Progenitor cell of endocrine pancreas (in vitro differentiated cells): ENCODE data around the gene GAS7. TPM values are rescaled to one million over a fixed set of nuclear protein-coding genes. Genes with fewer than 3 reads are reported as not detected.

ENCODE experiments used
- DNase-seq: peaks from one replicate; pipeline ENCODE4 v3.0.0; 2021; ENCODE audit warnings: low spot score; ENCODE audit not compliant: unreplicated experiment
- H3K27ac Mint-ChIP-seq: 2 replicates; pipeline ENCODE4 v1.8.0; 2021; ENCODE audit warnings: mild to moderate bottlenecking, moderate library complexity, mixed read lengths
- H3K27me3 Mint-ChIP-seq: 2 replicates; pipeline ENCODE4 v1.8.0; 2021; ENCODE audit warnings: mixed read lengths
- H3K36me3 Mint-ChIP-seq: 2 replicates; pipeline ENCODE4 v1.8.0; 2022; ENCODE audit warnings: mixed read lengths; ENCODE audit not compliant: insufficient read depth
- H3K4me1 Mint-ChIP-seq: 2 replicates; pipeline ENCODE4 v1.8.0; 2021; ENCODE audit warnings: low read depth, mixed read lengths
- H3K4me3 Mint-ChIP-seq: 2 replicates; pipeline ENCODE4 v1.8.0; 2021; ENCODE audit warnings: low read depth, mild to moderate bottlenecking, moderate library complexity, mixed read lengths
- H3K9me3 Mint-ChIP-seq: 2 replicates; pipeline ENCODE4 v1.8.0; 2021; ENCODE audit warnings: low read depth, mixed read lengths
- total RNA-seq: library from RNA; stranded (reverse); gene quantifications from 2 replicates; pipeline ENCODE4 v1.2.1, GENCODE V29; 2021
- TF ChIP-seq, protein P1 (sequence below): fragments of 200-600 bp; sonication (generic); IDR thresholded peaks from one replicate; pipeline ENCODE4 v1.5.0; 2021; ENCODE audit warnings: antibody characterized with exemption, mild to moderate bottlenecking; ENCODE audit not compliant: unreplicated experiment

GAS7 gene
- total RNA-seq, 1 donor from 2014 or later = 3.4 TPM

DNA sequence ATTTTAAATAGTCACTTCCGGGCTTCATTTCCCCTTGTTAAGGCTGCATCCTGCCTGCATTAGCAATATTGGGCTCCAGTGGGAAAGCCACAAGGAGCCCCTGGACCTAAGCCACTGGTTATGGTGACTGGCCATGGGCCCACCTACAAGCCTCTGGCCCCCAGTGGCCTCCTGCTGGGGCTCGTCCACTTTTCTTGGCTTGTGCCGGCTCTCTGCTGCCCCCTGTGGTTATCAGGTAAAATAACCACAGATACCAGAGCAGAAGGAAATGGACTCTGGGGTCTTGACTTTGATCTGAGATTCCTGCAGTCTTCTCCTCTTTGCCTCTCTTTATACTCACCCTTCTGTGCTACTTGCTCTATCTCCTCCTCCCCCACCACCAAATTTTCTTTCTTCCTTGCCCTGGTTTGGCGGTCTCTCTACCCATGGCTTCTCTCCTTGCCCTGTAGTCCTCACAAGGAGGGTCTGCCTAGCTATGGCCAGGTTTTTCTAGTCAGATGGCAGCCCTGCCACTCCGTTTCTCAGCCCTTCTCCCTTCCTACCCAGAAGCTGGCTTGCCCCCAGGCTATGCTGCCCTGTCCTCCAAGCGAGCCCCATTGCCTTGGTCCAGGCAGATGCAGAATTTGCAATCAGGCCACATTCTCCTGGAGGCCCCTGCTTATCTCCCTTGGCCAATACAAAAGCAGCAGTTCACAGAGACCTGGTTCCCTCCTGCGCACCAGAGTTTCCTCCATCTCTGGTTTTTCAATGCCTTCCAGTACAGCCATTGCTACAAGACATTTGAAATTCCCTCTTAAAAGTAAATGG, 210.4 kb downstream of the GAS7 start:
- TF ChIP-seq, protein P1, sequence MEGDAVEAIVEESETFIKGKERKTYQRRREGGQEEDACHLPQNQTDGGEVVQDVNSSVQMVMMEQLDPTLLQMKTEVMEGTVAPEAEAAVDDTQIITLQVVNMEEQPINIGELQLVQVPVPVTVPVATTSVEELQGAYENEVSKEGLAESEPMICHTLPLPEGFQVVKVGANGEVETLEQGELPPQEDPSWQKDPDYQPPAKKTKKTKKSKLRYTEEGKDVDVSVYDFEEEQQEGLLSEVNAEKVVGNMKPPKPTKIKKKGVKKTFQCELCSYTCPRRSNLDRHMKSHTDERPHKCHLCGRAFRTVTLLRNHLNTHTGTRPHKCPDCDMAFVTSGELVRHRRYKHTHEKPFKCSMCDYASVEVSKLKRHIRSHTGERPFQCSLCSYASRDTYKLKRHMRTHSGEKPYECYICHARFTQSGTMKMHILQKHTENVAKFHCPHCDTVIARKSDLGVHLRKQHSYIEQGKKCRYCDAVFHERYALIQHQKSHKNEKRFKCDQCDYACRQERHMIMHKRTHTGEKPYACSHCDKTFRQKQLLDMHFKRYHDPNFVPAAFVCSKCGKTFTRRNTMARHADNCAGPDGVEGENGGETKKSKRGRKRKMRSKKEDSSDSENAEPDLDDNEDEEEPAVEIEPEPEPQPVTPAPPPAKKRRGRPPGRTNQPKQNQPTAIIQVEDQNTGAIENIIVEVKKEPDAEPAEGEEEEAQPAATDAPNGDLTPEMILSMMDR = peak; percentile 84
- peak; percentile 32 for DNase-seq
- H3K9me3 Mint-ChIP-seq = peaks cover 3% of the 10 kb centered on the region
- H3K27ac Mint-ChIP-seq = no peak overlapping the region
- no peaks in the 10 kb centered on the region for H3K4me1 Mint-ChIP-seq
- no peaks in the 10 kb centered on the region for H3K27me3 Mint-ChIP-seq
- H3K36me3 Mint-ChIP-seq = no peaks in the 10 kb centered on the region
- no peak overlapping the region for H3K4me3 Mint-ChIP-seq

DNA sequence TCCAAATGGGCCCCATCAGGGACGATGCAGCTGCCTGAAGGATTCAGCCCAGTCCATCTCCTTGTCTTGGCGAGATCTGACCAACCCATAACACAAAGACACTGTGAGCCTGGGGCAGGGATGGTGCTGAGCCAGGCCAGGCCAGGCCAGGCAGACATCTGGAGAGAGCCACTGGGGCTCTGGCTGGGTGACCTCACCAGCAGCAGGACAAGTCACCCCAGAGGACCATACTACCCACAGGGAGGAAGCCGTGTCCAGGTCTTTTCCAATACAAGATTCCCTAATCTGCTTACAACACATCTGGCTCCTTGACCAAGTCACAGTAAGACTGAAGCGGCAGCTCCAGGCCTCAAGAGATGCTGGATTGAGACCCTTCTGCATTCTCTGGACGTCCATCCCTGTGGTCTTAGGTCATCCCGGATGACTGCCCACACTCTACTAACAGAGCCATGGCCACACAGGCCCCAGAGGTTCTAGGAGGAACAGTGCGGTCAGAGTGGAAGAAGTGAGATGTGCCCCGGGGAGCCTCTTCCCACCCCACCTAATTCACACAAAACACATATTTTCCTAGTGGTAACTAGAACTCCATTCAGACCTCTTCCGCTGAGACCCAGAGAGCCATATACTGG, 211.5 kb downstream of the GAS7 start:
- no peak overlapping the region for H3K4me3 Mint-ChIP-seq
- H3K4me1 Mint-ChIP-seq = no peaks in the 10 kb centered on the region
- H3K27ac Mint-ChIP-seq = no peak overlapping the region
- no peak for DNase-seq
- peaks cover 3% of the 10 kb centered on the region for H3K27me3 Mint-ChIP-seq
- TF ChIP-seq, protein P1 = no peak
- H3K36me3 Mint-ChIP-seq = no peaks in the 10 kb centered on the region
- H3K9me3 Mint-ChIP-seq = peaks cover 3% of the 10 kb centered on the region

DNA sequence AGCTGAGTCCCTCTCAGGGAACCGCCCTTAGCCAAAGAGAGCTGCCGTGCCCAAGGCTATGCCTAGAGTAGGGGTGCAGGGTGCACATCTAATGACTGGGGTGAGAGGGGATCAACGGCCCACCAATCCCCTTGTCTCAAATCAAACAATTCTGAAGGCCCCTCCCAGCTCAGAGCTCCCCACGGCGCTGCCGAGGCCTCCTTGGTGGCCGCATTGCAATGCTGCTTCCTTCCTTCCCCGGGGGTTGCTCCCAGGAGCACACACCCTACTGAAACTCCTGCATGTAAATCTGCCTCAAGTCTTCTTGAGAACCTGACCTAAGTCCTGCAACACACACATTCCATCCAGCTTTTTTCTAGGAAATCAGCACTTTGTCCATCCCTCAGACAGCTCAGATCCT, 212.8 kb downstream of the GAS7 start:
- peaks cover 3% of the 10 kb centered on the region for H3K27me3 Mint-ChIP-seq
- H3K4me3 Mint-ChIP-seq = no peak overlapping the region
- H3K4me1 Mint-ChIP-seq = no peaks in the 10 kb centered on the region
- no peaks in the 10 kb centered on the region for H3K36me3 Mint-ChIP-seq
- H3K9me3 Mint-ChIP-seq = peaks cover 3% of the 10 kb centered on the region
- no peak for DNase-seq
- TF ChIP-seq, protein P1 = no peak
- no peak overlapping the region for H3K27ac Mint-ChIP-seq

DNA sequence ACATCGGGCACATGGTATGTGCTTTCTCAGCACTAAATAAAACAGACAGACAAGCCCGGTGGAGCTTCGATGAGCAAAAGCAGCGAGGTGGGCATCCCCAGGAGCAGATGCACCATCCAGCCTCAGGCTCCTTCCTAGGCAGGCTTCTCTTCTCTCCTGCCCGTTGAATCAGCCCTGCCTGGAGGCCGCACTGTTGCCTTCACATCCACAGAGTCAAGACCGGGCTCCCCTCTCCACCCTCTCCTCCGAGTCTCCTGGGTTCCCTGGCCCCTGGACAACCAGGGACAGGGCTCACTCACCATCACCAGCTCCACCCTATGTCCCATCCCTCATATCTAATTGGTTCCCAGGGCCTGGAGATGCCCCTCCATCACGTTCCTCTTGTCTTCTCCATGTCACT, 213.6 kb downstream of the GAS7 start:
- TF ChIP-seq, protein P1 = no peak
- Mint-ChIP-seq H3K36me3 (no peaks in the 10 kb centered on the region), H3K4me3 (no peak overlapping the region), H3K27me3 (peaks cover 3% of the 10 kb centered on the region), H3K9me3 (peaks cover 3% of the 10 kb centered on the region), H3K27ac (no peak overlapping the region), H3K4me1 (no peaks in the 10 kb centered on the region)
- no peak for DNase-seq

DNA sequence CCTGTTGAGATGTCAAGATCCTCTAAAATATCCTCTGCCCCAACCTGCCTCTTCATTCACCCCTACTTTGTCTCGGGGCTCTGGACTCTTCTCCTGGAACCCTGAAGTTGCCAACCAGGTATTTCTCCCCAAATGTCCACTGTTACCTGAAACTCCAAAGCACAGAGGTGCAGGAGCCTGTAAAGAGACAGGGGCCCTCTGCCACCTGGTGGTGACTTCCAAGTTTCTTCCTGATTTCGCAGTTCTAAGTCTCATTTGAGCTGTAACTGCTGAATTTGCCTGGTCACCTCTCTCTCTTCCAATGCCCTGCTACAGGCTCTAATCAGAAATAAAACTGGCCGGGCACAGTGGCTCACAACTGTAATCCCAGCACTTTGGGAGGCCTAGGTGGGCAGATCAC, 216.2 kb downstream of the GAS7 start:
- H3K9me3 Mint-ChIP-seq = no peaks in the 10 kb centered on the region
- TF ChIP-seq, protein P1 = peak; percentile 66
- H3K4me1 Mint-ChIP-seq = no peaks in the 10 kb centered on the region
- H3K36me3 Mint-ChIP-seq = no peaks in the 10 kb centered on the region
- H3K4me3 Mint-ChIP-seq = no peak overlapping the region
- DNase-seq = no peak
- H3K27ac Mint-ChIP-seq = no peak overlapping the region
- H3K27me3 Mint-ChIP-seq = peaks cover 5% of the 10 kb centered on the region
